SK-N-SH (cell line): ENCODE results near the gene TNNT3. TPM values are rescaled to one million over a fixed set of nuclear protein-coding genes. Genes with fewer than 3 reads are reported as not detected.

Experiments
- CTCF ChIA-PET: fragments of 300-600, 350-600 bp; formaldehyde crosslinking; extraction: SDS; loops from one replicate; lab custom pipeline; 2021; lab: Yijun Ruan, JAX
- POLR2A ChIA-PET: fragments of 350-600 bp; sonication (Branson Sonifier 250); formaldehyde crosslinking; extraction: SDS; loops from one replicate; lab custom pipeline; 2020; ENCODE audit warnings: antibody characterized with exemption, inconsistent platforms; lab: Yijun Ruan, JAX
- DNase-seq: peaks from one replicate; pipeline ENCODE4 v3.0.0; 2012
- H2AFZ ChIP-seq: fragments of 200-600 bp; sonication (generic); 2 replicates; pipeline ENCODE4 v1.8.1; 2016; ENCODE audit warnings: antibody characterized with exemption, mild to moderate bottlenecking, low read depth
- H3F3A ChIP-seq: fragments of 200-600 bp; sonication (generic); replicated peaks from 2 replicates; pipeline ENCODE3; 2016; ENCODE audit warnings: antibody characterized with exemption, mild to moderate bottlenecking; ENCODE audit not compliant: insufficient read depth
- H3K27ac ChIP-seq, 2 experiments: fragments of 200-500 bp in 1 of 2; fragments of 200-600 bp in 1 of 2; sonication (Bioruptor generic) in 1 of 2; sonication (generic), shearing (Covaris generic) in 1 of 2; 2 replicates each; pipeline versions ENCODE4 v1.5.1 to v1.6.1; 2014 to 2016; ENCODE audit warnings: low read depth in 2 of 2, inconsistent platforms in 1 of 2, low read length in 1 of 2, mild to moderate bottlenecking in 1 of 2, mixed read lengths in 1 of 2
- H3K27me3 ChIP-seq: fragments of 200-600 bp; sonication (generic), shearing (Covaris generic); 2 replicates; pipeline ENCODE4 v1.6.1; 2016; ENCODE audit warnings: mixed run types; ENCODE audit not compliant: insufficient read depth
- H3K36me3 ChIP-seq, 2 experiments: fragments of 200-500 bp in 1 of 2; fragments of 200-600 bp in 1 of 2; sonication (Bioruptor generic) in 1 of 2; sonication (generic) in 1 of 2; replicated peaks in 1 of 2; 2 replicates each; pipeline versions ENCODE3 to v1.5.1; 2014 to 2016; ENCODE audit warnings: low read length in 1 of 2, mild to moderate bottlenecking in 1 of 2; ENCODE audit not compliant: insufficient read depth in 2 of 2, control insufficient read depth in 1 of 2
- H3K4me1 ChIP-seq, 2 experiments: fragments of 200-500 bp in 1 of 2; fragments of 200-600 bp in 1 of 2; sonication (Bioruptor generic) in 1 of 2; sonication (generic), shearing (Covaris generic) in 1 of 2; 2 replicates each; pipeline versions ENCODE4 v1.5.1 to v1.6.1; 2014 to 2016; ENCODE audit warnings: low read depth in 1 of 2, low read length in 1 of 2, mixed run types in 1 of 2; ENCODE audit not compliant: insufficient read depth in 2 of 2, control insufficient read depth in 1 of 2
- H3K4me2 ChIP-seq: fragments of 200-600 bp; sonication (generic), shearing (Covaris generic); 2 replicates; pipeline ENCODE4 v1.6.1; 2017; ENCODE audit warnings: mixed run types
- H3K4me3 ChIP-seq, 2 experiments: fragments of 200-500 bp in 1 of 2; fragments of 200-600 bp in 1 of 2; sonication (Bioruptor generic) in 1 of 2; sonication (generic), shearing (Covaris generic) in 1 of 2; 2 replicates each; pipeline versions ENCODE4 v1.5.1 to v1.8.1; 2014 to 2016; ENCODE audit warnings: low read depth in 2 of 2, inconsistent platforms in 1 of 2, low read length in 1 of 2, mild to moderate bottlenecking in 1 of 2, mixed read lengths in 1 of 2, moderate library complexity in 1 of 2
- H3K79me2 ChIP-seq: fragments of 200-600 bp; sonication (generic); 2 replicates; pipeline ENCODE4 v1.8.1; 2017; ENCODE audit warnings: mild to moderate bottlenecking; ENCODE audit not compliant: insufficient read depth
- H3K9ac ChIP-seq: fragments of 200-600 bp; sonication (generic); 2 replicates; pipeline ENCODE4 v1.6.1; 2017; ENCODE audit warnings: mixed run types
- H3K9me2 ChIP-seq: fragments of 200-600 bp; sonication (generic); 2 replicates; pipeline ENCODE4 v1.6.1; 2017; ENCODE audit warnings: mixed run types
- H3K9me3 ChIP-seq: fragments of 200-600 bp; sonication (generic); 2 replicates; pipeline ENCODE4 v1.6.1; 2017; ENCODE audit warnings: mixed run types, mild to moderate bottlenecking, moderate library complexity
- H4K20me1 ChIP-seq: fragments of 200-600 bp; sonication (generic); 2 replicates; pipeline ENCODE4 v1.6.1; 2017; ENCODE audit warnings: mild to moderate bottlenecking, mixed run types; ENCODE audit not compliant: insufficient read depth
- CHD2 ChIP-seq: fragments of 150-350 bp; IDR thresholded peaks from 2 replicates; pipeline ENCODE4 v1.6.1; 2018; ENCODE audit warnings: low read length; ENCODE audit not compliant: partially characterized antibody
- ELF1 ChIP-seq: IDR thresholded peaks from 2 replicates; pipeline ENCODE4 v1.4.0; 2012
- EZH2phosphoT487 ChIP-seq: fragments of 200-600 bp; sonication (generic); IDR thresholded peaks from 2 replicates; pipeline ENCODE4 v1.6.1; 2017; ENCODE audit warnings: low read depth, mixed run types, mild to moderate bottlenecking, antibody characterized with exemption, moderate library complexity, borderline replicate concordance
- FOXJ3 ChIP-seq: sonication (generic); formaldehyde crosslinking; IDR thresholded peaks from 2 replicates; pipeline ENCODE4 v1.5.1; 2020; ENCODE audit warnings: mild to moderate bottlenecking, missing genetic modification reagents
- IRF3 ChIP-seq: fragments of 150-350 bp; IDR thresholded peaks from 2 replicates; pipeline ENCODE4 v1.6.1; 2016; ENCODE audit warnings: mild to moderate bottlenecking, low read depth, low read length
- MAX ChIP-seq: IDR thresholded peaks from 2 replicates; pipeline ENCODE4 v1.4.0; 2012; ENCODE audit warnings: low read depth
- NFIC ChIP-seq: IDR thresholded peaks from 2 replicates; pipeline ENCODE4 v1.4.0; 2012; ENCODE audit warnings: borderline replicate concordance
- NRF1 ChIP-seq: IDR thresholded peaks from 2 replicates; pipeline ENCODE4 v1.6.1; 2012; ENCODE audit warnings: low read depth, mild to moderate bottlenecking, low read length
- REST ChIP-seq: IDR thresholded peaks from 2 replicates; pipeline ENCODE4 v1.6.1; 2012; ENCODE audit warnings: mild to moderate bottlenecking, low read depth, low read length, moderate library complexity
- SIN3A ChIP-seq: IDR thresholded peaks from 2 replicates; pipeline ENCODE4 v1.6.1; 2012; ENCODE audit warnings: low read depth, mild to moderate bottlenecking, low read length, moderate library complexity, borderline replicate concordance
- TAF1 ChIP-seq: IDR thresholded peaks from 2 replicates; pipeline ENCODE4 v1.6.1; 2012; ENCODE audit warnings: low read depth, mild to moderate bottlenecking, low read length, moderate library complexity, borderline replicate concordance
- TCF12 ChIP-seq: IDR thresholded peaks from 2 replicates; pipeline ENCODE4 v1.4.0; 2012
- TEAD4 ChIP-seq: IDR thresholded peaks from 2 replicates; pipeline ENCODE4 v1.4.0; 2012; ENCODE audit warnings: mild to moderate bottlenecking, borderline replicate concordance; ENCODE audit not compliant: insufficient read depth
- USF1 ChIP-seq: IDR thresholded peaks from 2 replicates; pipeline ENCODE4 v1.4.0; 2012; ENCODE audit warnings: low read depth, borderline replicate concordance
- WGBS: methylation state at CpG from one replicate; pipeline ENCODE4 v1.1.6; 2017; ENCODE audit warnings: low lambda C conversion rate; 5-methylcytosine and 5-hydroxymethylcytosine counted together
- polyA plus RNA-seq, 3 experiments: library from polyadenylated mRNA; depleted of rRNA; stranded (reverse); fragments of >200 nt; gene quantifications; 2 replicates each; pipeline ENCODE4 v1.2.3, GENCODE V29; 2012
- TF ChIP-seq, protein P1 (sequence below): fragments of 200-600 bp; sonication (generic); IDR thresholded peaks from 2 replicates; pipeline ENCODE4 v1.6.1; 2017; ENCODE audit warnings: antibody characterized with exemption, mild to moderate bottlenecking, moderate library complexity

Gene TNNT3
- polyA plus RNA-seq, 1 of the 3 experiments (the other 2 are of a cell fraction) = not detected

DNA sequence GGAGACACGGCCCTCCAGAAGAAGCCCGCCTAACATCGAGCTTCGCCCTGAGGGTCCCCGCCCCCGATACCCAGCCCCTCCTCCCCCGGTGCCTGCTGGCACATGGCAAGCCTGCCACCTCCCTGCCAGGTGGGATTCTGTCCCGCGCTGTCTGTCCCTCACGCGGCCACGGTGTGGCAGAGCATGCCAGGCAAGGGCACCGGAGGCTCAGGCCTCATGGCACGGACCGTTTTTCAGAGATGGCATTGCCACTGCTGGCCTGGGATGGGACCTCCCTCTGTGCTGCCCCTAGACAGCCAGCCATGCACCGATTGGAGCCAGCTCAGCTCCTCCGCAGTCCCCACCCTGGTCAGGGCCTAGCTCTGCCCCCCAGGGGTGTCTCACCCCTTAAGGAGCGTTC is 47.0 kb downstream of the TNNT3 start:
- no peak overlapping the region for H3K4me2 ChIP-seq
- H3K4me3 ChIP-seq = no peak overlapping the region
- H3K4me1 ChIP-seq = no peaks in the 10 kb centered on the region
- H3K27me3 ChIP-seq = no peaks in the 10 kb centered on the region
- no peaks in the 10 kb centered on the region for H3K36me3 ChIP-seq
- H3K9me3 ChIP-seq = no peaks in the 10 kb centered on the region
- no peaks in the 10 kb centered on the region for H3F3A ChIP-seq
- WGBS = no CpG with 5 or more reads among the region's 18 CpGs
- DNase-seq = no peak
- H3K9ac ChIP-seq = no peak overlapping the region
- ChIA-PET CTCF (interaction anchor here (0.6 to 4.3 kb wide), 12 partner anchors 11 to 327 kb away, joined by 3 to 33 read pairs (median 5); partner anchors contain the start of genes H19, MRPL23, SYT8 and TH), POLR2A (interaction anchor here (1.1 to 2.2 kb wide), 4 partner anchors 10 to 31 kb away, joined by 3 to 7 read pairs (median 5); partner anchors contain the start of gene H19)
- no peaks in the 10 kb centered on the region for H3K9me2 ChIP-seq
- no peak for TF ChIP-seq IRF3
- TF ChIP-seq USF1 = no peak
- TF ChIP-seq EZH2phosphoT487 = no peak
- H3K27ac ChIP-seq = no peak overlapping the region
- no peak overlapping the region for H2AFZ ChIP-seq
- H3K79me2 ChIP-seq = no peaks in the 10 kb centered on the region
- no peaks in the 10 kb centered on the region for H4K20me1 ChIP-seq

- Histone ChIP-seq H3K9ac (no peak overlapping the region), H3K4me2 (no peak overlapping the region), H4K20me1 (no peaks in the 10 kb centered on the region), H3K9me2 (no peaks in the 10 kb centered on the region), H2AFZ (no peak overlapping the region), H3K27me3 (no peaks in the 10 kb centered on the region), H3K4me3 (no peak overlapping the region), H3K27ac (no peak overlapping the region), H3K79me2 (no peaks in the 10 kb centered on the region), H3F3A (no peaks in the 10 kb centered on the region), H3K36me3 (no peaks in the 10 kb centered on the region), H3K9me3 (no peaks in the 10 kb centered on the region), H3K4me1 (no peaks in the 10 kb centered on the region)
- no CpG with 5 or more reads among the region's 21 CpGs for WGBS
- no peak for DNase-seq
- CTCF ChIA-PET = interaction anchor here (0.7 to 5.2 kb wide), 18 partner anchors 11 to 328 kb away, joined by 3 to 36 read pairs (median 4); partner anchors contain the start of genes H19, MRPL23, SYT8 and TH
- POLR2A ChIA-PET = interaction anchor here (0.9 to 1.3 kb wide), 7 partner anchors 9 to 85 kb away, joined by 3 to 7 read pairs (median 5); partner anchors contain the start of gene H19
- TF ChIP-seq MAX (no peak), USF1 (no peak), TAF1 (no peak), REST (no peak), FOXJ3 (no peak), ELF1 (no peak), TEAD4 (no peak), NFIC (no peak), NRF1 (no peak), TCF12 (no peak), SIN3A (no peak), CHD2 (no peak)
- TF ChIP-seq, protein P1, sequence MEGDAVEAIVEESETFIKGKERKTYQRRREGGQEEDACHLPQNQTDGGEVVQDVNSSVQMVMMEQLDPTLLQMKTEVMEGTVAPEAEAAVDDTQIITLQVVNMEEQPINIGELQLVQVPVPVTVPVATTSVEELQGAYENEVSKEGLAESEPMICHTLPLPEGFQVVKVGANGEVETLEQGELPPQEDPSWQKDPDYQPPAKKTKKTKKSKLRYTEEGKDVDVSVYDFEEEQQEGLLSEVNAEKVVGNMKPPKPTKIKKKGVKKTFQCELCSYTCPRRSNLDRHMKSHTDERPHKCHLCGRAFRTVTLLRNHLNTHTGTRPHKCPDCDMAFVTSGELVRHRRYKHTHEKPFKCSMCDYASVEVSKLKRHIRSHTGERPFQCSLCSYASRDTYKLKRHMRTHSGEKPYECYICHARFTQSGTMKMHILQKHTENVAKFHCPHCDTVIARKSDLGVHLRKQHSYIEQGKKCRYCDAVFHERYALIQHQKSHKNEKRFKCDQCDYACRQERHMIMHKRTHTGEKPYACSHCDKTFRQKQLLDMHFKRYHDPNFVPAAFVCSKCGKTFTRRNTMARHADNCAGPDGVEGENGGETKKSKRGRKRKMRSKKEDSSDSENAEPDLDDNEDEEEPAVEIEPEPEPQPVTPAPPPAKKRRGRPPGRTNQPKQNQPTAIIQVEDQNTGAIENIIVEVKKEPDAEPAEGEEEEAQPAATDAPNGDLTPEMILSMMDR = no peak
Measured at GRCh38 chr11:1967641-1968225, 48.2 kb downstream of the TNNT3 start.
